HepG2 (cell line): ENCODE measurements around the gene ZMIZ1. TPM values are rescaled to one million over a fixed set of nuclear protein-coding genes. Genes with fewer than 3 reads are reported as not detected.

Experiments used
- AGO1 ChIP-seq: fragments of 200-400 bp; formaldehyde crosslinking; IDR thresholded peaks from 2 replicates; pipeline ENCODE4 v1.6.1; 2017; ENCODE audit warnings: mild to moderate bottlenecking, low read depth, low read length, moderate library complexity; ENCODE audit not compliant: poor library complexity, severe bottlenecking
- DMAP1 ChIP-seq: IDR thresholded peaks from 2 replicates; pipeline ENCODE4 v1.6.1; 2016
- MED8 ChIP-seq: sonication (generic); formaldehyde crosslinking; IDR thresholded peaks from 2 replicates; pipeline ENCODE4 v1.8.1; 2023; ENCODE audit warnings: mild to moderate bottlenecking, missing genetic modification reagents; ENCODE audit not compliant: insufficient replicate concordance
- NCOA1 ChIP-seq: sonication (generic); formaldehyde crosslinking; IDR thresholded peaks from 2 replicates; pipeline ENCODE4 v1.9.0; 2021; ENCODE audit warnings: missing genetic modification reagents
- RBM22 ChIP-seq: fragments of 200-400 bp; formaldehyde crosslinking; optimal IDR thresholded peaks from 2 replicates; pipeline ENCODE3; 2017; ENCODE audit warnings: mild to moderate bottlenecking, low read length, moderate library complexity
- SIX4 ChIP-seq: sonication (generic); formaldehyde crosslinking; IDR thresholded peaks from 2 replicates; pipeline ENCODE4 v1.4.0; 2020; ENCODE audit warnings: missing genetic modification reagents
- SRF ChIP-seq: IDR thresholded peaks from 2 replicates; pipeline ENCODE4 v1.6.1; 2011; ENCODE audit warnings: mild to moderate bottlenecking, low read depth, low read length, moderate library complexity
- YEATS2 ChIP-seq: sonication (generic); formaldehyde crosslinking; IDR thresholded peaks from 2 replicates; pipeline ENCODE4 v1.4.0; 2020; ENCODE audit warnings: missing genetic modification reagents, borderline replicate concordance
- ZC3H13 ChIP-seq: sonication (generic); formaldehyde crosslinking; IDR thresholded peaks from 2 replicates; pipeline ENCODE4 v1.8.1; 2023; ENCODE audit warnings: mild to moderate bottlenecking, missing genetic modification reagents, moderate library complexity
- ZNF615 ChIP-seq: sonication (generic); formaldehyde crosslinking; IDR thresholded peaks from 2 replicates; pipeline ENCODE4 v1.5.0; 2020; ENCODE audit warnings: mild to moderate bottlenecking, missing genetic modification reagents, borderline replicate concordance
- ZNF629 ChIP-seq: sonication (generic); formaldehyde crosslinking; conservative IDR thresholded peaks from 2 replicates; pipeline ENCODE4 v1.5.0; 2020; ENCODE audit warnings: missing genetic modification reagents
- ZNF670 ChIP-seq: sonication (generic); formaldehyde crosslinking; IDR thresholded peaks from 2 replicates; pipeline ENCODE4 v1.8.0; 2022; ENCODE audit warnings: mild to moderate bottlenecking, missing genetic modification reagents, borderline replicate concordance
- ZNF703 ChIP-seq: sonication (generic); formaldehyde crosslinking; IDR thresholded peaks from 2 replicates; pipeline ENCODE4 v1.5.1; 2020; ENCODE audit warnings: missing genetic modification reagents, mild to moderate bottlenecking, moderate library complexity, borderline replicate concordance
- ZNF766 ChIP-seq: sonication (generic); formaldehyde crosslinking; IDR thresholded peaks from 2 replicates; pipeline ENCODE4 v1.5.0; 2020; ENCODE audit warnings: missing genetic modification reagents, borderline replicate concordance
- ZNF883 ChIP-seq: sonication (generic); formaldehyde crosslinking; IDR thresholded peaks from 2 replicates; pipeline ENCODE4 v1.5.1; 2020; ENCODE audit warnings: mild to moderate bottlenecking, missing genetic modification reagents; ENCODE audit errors: not compliant biosample characterization
- polyA plus RNA-seq, 8 experiments: library from polyadenylated mRNA; depleted of rRNA in 3 of 8; stranded (reverse) in 7 of 8; unstranded in 1 of 8; fragments of >200 nt; fragmentation: Illumina TruSeq in 4 of 8; extraction: Trizol in 4 of 8; gene quantifications; 2 replicates each; pipeline versions ENCODE4 v1.2.1 to v1.2.3, GENCODE V29; 2011 to 2016; ENCODE audit warnings: low read depth in 4 of 8, missing spikeins in 1 of 8, mixed read lengths in 1 of 8; ENCODE audit not compliant: insufficient read depth in 1 of 8
- total RNA-seq, 5 experiments: library from RNA; depleted of rRNA; stranded (reverse); fragments of >200 nt; fragmentation: Illumina TruSeq; extraction: Trizol; gene quantifications; 2 replicates each; pipeline ENCODE4 v1.2.3, GENCODE V29; 2016; ENCODE audit warnings: low read depth in 1 of 5
- TF ChIP-seq, protein P1 (sequence below): sonication (generic); formaldehyde crosslinking; IDR thresholded peaks from 2 replicates; pipeline ENCODE4 v1.8.0; 2022; ENCODE audit warnings: low read depth, missing genetic modification reagents
- TF ChIP-seq, protein P2 (sequence below): IDR thresholded peaks from 2 replicates; pipeline ENCODE4 v1.6.1; 2016; ENCODE audit warnings: low read depth, borderline replicate concordance
- TF ChIP-seq, protein P3 (sequence below): sonication (generic); formaldehyde crosslinking; IDR thresholded peaks from 2 replicates; pipeline ENCODE4 v1.4.0; 2020; ENCODE audit warnings: missing genetic modification reagents, borderline replicate concordance
- TF ChIP-seq, protein P4 (sequence below): sonication (generic); formaldehyde crosslinking; IDR thresholded peaks from 2 replicates; pipeline ENCODE4 v1.5.1; 2020; ENCODE audit warnings: missing genetic modification reagents, mild to moderate bottlenecking, borderline replicate concordance

The ZMIZ1 gene
- total and polyA plus RNA-seq, 2 of the 13 experiments (the other 11 are each of a cell fraction or from before 2014, with no cell fraction given) = 5.3 to 10.2 TPM

DNA sequence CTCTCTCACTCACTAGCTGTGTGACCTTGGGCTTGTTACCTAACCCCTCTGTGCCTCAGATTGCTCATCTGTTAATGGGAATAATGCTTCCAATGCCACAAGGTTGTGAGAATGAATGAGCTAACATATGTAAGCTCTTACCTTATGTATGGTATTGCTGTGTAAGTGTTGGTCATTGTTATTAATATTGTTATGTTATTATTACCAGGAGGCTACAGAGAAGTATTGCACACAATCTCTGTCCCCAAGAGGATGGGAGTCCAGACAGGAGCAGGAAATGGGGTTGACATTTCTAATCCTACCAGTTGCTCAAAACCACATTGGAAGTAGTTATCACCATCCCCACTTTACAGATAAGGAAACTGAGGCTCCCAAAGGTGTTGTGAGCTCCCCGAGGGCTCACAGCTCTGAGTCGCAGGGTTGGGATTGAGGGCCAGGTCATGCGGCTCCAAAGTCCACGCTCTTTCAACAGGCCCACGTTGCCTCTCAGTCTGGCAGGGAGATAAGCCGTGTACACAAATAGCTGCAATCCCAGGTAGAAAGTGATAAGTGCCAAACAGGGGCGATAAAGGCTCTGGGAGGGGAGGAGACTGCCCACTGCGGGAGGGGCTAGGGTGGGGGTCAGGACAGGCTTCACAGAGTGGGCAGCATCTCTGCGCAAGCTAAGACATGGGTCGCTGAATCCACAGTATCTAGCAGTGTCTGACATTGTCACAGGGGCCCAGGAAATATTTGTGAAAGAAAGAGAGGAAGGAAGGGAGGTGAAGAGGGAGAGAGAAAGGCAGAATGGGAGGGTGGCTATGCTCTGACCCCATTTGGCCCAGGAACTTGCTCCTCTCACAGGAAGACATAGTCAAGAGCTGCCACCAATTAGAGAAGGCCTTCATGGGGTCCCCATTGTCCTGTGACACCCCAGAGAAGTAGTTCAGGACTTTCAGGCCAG is 9.6 kb upstream of the ZMIZ1 start (continued):
- TF ChIP-seq, protein P1, sequence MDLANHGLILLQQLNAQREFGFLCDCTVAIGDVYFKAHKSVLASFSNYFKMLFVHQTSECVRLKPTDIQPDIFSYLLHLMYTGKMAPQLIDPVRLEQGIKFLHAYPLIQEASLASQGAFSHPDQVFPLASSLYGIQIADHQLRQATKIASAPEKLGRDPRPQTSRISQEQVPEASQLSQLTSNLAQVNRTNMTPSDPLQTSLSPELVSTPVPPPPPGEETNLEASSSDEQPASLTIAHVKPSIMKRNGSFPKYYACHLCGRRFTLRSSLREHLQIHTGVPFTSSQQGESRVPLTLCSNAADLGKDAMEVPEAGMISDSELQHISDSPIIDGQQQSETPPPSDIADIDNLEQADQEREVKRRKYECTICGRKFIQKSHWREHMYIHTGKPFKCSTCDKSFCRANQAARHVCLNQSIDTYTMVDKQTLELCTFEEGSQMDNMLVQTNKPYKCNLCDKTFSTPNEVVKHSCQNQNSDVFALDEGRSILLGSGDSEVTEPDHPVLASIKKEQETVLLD (CRISPR knock-in tag) = no peak
- TF ChIP-seq MED8 (CRISPR knock-in tag) (peak; percentile 92), SRF (peak; percentile 29; the same call in 1 of the 2 replicates), ZNF670 (CRISPR knock-in tag) (no peak), YEATS2 (CRISPR knock-in tag) (no peak), AGO1 (no peak), ZNF883 (CRISPR knock-in tag) (no peak), ZC3H13 (no peak), ZNF629 (CRISPR knock-in tag) (peak; percentile 100), SIX4 (CRISPR knock-in tag) (peak; percentile 85; the same call in 1 of the 2 replicates), ZNF766 (CRISPR knock-in tag) (peak; percentile 62; the same call in 1 of the 2 replicates), NCOA1 (no peak; the same call in 1 of the 2 replicates), ZNF703 (CRISPR knock-in tag) (no peak; the same call in 1 of the 2 replicates), RBM22 (no peak), DMAP1 (CRISPR knock-in tag) (peak; percentile 63; the same call in 1 of the 2 replicates), ZNF615 (CRISPR knock-in tag) (peak; percentile 67; the same call in 1 of the 2 replicates)
- TF ChIP-seq, protein P2, sequence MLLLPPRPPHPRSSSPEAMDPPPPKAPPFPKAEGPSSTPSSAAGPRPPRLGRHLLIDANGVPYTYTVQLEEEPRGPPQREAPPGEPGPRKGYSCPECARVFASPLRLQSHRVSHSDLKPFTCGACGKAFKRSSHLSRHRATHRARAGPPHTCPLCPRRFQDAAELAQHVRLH = no peak; the same call in 1 of the 2 replicates
- TF ChIP-seq, protein P3, sequence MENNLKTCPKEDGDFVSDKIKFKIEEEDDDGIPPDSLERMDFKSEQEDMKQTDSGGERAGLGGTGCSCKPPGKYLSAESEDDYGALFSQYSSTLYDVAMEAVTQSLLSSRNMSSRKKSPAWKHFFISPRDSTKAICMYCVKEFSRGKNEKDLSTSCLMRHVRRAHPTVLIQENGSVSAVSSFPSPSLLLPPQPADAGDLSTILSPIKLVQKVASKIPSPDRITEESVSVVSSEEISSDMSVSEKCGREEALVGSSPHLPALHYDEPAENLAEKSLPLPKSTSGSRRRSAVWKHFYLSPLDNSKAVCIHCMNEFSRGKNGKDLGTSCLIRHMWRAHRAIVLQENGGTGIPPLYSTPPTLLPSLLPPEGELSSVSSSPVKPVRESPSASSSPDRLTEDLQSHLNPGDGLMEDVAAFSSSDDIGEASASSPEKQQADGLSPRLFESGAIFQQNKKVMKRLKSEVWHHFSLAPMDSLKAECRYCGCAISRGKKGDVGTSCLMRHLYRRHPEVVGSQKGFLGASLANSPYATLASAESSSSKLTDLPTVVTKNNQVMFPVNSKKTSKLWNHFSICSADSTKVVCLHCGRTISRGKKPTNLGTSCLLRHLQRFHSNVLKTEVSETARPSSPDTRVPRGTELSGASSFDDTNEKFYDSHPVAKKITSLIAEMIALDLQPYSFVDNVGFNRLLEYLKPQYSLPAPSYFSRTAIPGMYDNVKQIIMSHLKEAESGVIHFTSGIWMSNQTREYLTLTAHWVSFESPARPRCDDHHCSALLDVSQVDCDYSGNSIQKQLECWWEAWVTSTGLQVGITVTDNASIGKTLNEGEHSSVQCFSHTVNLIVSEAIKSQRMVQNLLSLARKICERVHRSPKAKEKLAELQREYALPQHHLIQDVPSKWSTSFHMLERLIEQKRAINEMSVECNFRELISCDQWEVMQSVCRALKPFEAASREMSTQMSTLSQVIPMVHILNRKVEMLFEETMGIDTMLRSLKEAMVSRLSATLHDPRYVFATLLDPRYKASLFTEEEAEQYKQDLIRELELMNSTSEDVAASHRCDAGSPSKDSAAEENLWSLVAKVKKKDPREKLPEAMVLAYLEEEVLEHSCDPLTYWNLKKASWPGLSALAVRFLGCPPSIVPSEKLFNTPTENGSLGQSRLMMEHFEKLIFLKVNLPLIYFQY (CRISPR knock-in tag) = no peak
- TF ChIP-seq, protein P4, sequence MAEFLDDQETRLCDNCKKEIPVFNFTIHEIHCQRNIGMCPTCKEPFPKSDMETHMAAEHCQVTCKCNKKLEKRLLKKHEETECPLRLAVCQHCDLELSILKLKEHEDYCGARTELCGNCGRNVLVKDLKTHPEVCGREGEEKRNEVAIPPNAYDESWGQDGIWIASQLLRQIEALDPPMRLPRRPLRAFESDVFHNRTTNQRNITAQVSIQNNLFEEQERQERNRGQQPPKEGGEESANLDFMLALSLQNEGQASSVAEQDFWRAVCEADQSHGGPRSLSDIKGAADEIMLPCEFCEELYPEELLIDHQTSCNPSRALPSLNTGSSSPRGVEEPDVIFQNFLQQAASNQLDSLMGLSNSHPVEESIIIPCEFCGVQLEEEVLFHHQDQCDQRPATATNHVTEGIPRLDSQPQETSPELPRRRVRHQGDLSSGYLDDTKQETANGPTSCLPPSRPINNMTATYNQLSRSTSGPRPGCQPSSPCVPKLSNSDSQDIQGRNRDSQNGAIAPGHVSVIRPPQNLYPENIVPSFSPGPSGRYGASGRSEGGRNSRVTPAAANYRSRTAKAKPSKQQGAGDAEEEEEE = no peak; the same call in 1 of the 2 replicates
